Ascending aorta (tissue), 2 donors: ENCODE results near the gene PCBP1. TPM values are rescaled to one million over a fixed set of nuclear protein-coding genes. Genes with fewer than 3 reads are reported as not detected.
"Not testable (repeated sequence)": the region's sequence is repeated elsewhere in the genome, so short reads cannot be mapped to it uniquely, and the experiment has no call there.

ENCODE experiments used
- DNase-seq, 2 donors: peaks; one replicate each; pipeline ENCODE4 v3.0.0-alpha.2; 2019; ENCODE audit warnings: low spot score in 2 of 2
- H3K27ac ChIP-seq, 2 donors: fragments of 200-600 bp; sonication (generic); one replicate each; pipeline ENCODE4 v1.5.1; 2016 to 2017; ENCODE audit warnings: mild to moderate bottlenecking in 1 of 2
- H3K27me3 ChIP-seq: fragments of 200-600 bp; sonication (generic); one replicate; pipeline ENCODE4 v1.5.1; 2017
- H3K36me3 ChIP-seq, 2 donors: fragments of 200-600 bp; sonication (generic); one replicate each; pipeline ENCODE4 v1.5.1; 2016
- H3K4me1 ChIP-seq, 2 donors: fragments of 200-600 bp; sonication (generic); one replicate each; pipeline ENCODE4 v1.5.1; 2016 to 2017; ENCODE audit warnings: mild to moderate bottlenecking in 1 of 2
- H3K4me3 ChIP-seq, 2 donors: fragments of 200-600 bp; sonication (generic); one replicate each; pipeline ENCODE4 v1.5.1; 2016 to 2017; ENCODE audit warnings: mild to moderate bottlenecking in 1 of 2
- H3K9me3 ChIP-seq, 2 donors: fragments of 200-600 bp; sonication (generic); one replicate each; pipeline ENCODE4 v1.5.1; 2016
- intact Hi-C: fragments of 100-400 bp; cut with DNase I; formaldehyde crosslinking; loops from one replicate; pipeline ENCODE4 v1.15.1; 2023
- total RNA-seq: library from RNA; depleted of rRNA; stranded (reverse); fragments of >200 nt; gene quantifications from one replicate; pipeline ENCODE4 v1.1.0, GENCODE V29; 2016
- TF ChIP-seq, protein P1 (sequence below), 3 experiments: fragments of 200-600 bp in 2 of 3; fragments of 450-650 bp in 1 of 3; sonication (generic) in 2 of 3; IDR thresholded peaks; one replicate each; pipeline ENCODE4 v1.5.1; 2016 to 2019; ENCODE audit warnings: antibody characterized with exemption in 3 of 3, mild to moderate bottlenecking in 1 of 3, moderate library complexity in 1 of 3

The PCBP1 gene
- total RNA-seq, 1 donor from 2014 or later = 227 TPM

DNA sequence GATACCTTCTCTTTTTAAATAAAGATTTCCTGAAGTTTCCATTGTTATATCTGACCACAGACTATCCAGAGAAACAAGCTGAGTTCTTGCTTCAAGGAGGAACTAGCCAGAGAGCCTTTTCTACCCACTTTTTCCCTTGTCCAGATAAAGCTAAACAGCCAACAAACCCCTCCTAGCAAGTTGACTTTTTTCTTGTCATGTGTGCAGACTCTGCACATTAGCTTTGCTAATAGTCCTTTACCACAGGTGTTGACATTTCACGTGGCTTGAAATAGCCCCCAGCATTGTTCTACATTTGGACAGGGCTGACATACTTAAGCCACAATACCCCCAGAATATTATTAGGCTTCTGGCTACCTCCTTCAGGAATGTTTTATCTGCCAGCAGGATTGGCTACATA is 40.7 kb downstream of the PCBP1 start:
- intact Hi-C loops = no loop called here

DNA sequence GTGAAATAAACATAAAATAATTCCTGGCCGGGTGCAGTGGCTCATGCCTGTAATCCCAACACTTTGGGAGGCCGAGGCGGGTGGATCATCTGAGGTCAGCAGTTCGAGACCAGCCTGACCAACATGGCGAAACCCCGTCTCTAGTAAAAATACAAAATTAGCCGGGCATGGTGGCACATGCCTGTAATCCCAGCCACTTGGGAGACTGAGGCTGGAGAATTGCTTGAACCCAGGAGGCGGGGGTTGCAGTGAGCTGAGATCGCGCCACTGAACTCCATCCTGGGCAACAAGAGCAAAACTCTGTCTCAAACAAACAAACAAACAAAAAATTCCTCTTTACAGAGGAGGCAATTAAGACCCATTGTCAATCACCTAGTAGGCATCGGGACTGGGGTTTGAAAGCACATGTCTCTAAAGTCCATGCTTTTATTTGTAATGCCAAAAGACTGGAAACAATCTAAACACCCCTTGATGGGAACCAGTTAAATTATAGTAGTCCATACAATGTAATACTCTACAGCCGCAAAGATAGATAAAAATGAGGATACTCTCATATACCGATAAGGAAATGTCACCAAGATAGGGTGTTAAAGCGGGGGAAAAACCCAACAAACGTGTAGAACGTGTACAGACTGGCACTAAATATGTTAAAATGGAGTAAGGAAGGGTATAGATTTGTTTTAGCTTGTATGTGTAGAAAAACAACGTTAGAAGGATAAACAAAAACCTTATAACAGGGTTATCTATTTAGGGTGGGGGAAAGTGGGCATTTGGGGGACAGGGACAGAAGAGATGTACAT is 44.3 kb downstream of the PCBP1 start:
- H3K9me3 ChIP-seq, H3K27me3 ChIP-seq, H3K36me3 ChIP-seq, DNase-seq: not testable (repeated sequence)
- Histone ChIP-seq H3K4me1 (peaks cover 12 to 32% of the 10 kb centered on the region in 2 donors), H3K27ac (peak overlapping the region; percentile 90 to 93), H3K4me3 (peak overlapping the region; percentile 31 to 47)
- intact Hi-C loops = loop anchor here (2.0 kb wide), 1 partner anchor 45 kb away; the partner anchor contains the start of gene PCBP1

More for the DNA sequence above, 40.7 kb downstream of the PCBP1 start:
- DNase-seq = no peak
- Histone ChIP-seq H3K9me3 (no peaks in the 10 kb centered on the region), H3K36me3 (no peaks in the 10 kb centered on the region), H3K4me3 (no peak overlapping the region), H3K27me3 (no peaks in the 10 kb centered on the region), H3K4me1 (peaks cover 10 to 27% of the 10 kb centered on the region in 2 donors), H3K27ac (peak overlapping the region in 1 of 2 donors; percentile 15)
- TF ChIP-seq, protein P1, sequence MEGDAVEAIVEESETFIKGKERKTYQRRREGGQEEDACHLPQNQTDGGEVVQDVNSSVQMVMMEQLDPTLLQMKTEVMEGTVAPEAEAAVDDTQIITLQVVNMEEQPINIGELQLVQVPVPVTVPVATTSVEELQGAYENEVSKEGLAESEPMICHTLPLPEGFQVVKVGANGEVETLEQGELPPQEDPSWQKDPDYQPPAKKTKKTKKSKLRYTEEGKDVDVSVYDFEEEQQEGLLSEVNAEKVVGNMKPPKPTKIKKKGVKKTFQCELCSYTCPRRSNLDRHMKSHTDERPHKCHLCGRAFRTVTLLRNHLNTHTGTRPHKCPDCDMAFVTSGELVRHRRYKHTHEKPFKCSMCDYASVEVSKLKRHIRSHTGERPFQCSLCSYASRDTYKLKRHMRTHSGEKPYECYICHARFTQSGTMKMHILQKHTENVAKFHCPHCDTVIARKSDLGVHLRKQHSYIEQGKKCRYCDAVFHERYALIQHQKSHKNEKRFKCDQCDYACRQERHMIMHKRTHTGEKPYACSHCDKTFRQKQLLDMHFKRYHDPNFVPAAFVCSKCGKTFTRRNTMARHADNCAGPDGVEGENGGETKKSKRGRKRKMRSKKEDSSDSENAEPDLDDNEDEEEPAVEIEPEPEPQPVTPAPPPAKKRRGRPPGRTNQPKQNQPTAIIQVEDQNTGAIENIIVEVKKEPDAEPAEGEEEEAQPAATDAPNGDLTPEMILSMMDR (IDR thresholded peaks at IDR 0.05) = no peak

DNA sequence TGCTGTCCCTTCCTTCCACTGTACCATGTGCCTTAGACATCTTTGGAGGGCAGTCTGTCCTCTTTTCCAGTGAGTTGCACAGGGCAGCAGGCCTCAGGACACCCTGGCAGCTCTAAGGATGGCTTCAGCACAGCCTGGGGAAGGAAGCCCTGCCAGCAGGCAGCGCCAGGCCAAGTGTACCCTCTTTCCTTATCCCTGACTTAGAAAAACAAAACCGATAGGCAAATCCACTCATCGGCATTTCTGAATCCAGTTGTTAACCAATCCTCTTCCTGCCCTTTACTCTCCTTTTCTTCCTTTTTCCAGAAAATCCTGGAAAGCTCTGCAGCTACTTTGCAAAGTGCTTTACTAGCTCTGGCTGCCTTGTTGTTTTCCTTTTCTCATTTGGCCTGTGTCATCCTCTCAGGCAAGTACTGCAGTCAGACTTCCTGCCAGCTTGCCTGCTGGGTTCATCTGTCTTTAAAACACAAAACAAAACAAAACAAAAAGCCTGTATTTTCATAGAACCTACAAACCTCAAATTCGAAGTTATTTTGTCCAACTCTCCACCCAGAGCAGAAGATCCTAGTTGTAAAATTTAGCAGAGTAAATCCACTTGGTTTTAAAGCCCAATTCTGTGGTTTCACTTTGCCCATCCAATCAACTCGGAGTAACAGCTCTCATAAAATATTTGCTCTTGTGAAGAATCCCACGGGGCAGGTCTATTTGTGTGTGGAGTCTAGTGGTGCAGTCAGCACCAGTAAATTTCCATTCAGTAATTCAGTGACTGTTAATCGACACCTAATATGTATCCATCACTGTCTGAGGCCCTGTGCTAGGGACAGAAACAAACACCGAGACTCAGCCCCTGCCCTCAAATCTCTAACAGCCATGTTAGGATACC is 45.2 kb downstream of the PCBP1 start:
- H3K4me3 ChIP-seq = peak overlapping the region; percentile 31 to 47
- H3K27ac ChIP-seq = peak overlapping the region; percentile 90 to 93
- TF ChIP-seq, protein P1 (IDR thresholded peaks at IDR 0.05) = no peak
- H3K4me1 ChIP-seq = peaks cover 12 to 34% of the 10 kb centered on the region in 2 donors
- intact Hi-C loops = loop anchor here (2.0 kb wide), 1 partner anchor 46 kb away; the partner anchor contains the start of gene PCBP1
- no peak for DNase-seq
- no peaks in the 10 kb centered on the region for H3K9me3 ChIP-seq
- no peaks in the 10 kb centered on the region for H3K36me3 ChIP-seq
- no peaks in the 10 kb centered on the region for H3K27me3 ChIP-seq

DNA sequence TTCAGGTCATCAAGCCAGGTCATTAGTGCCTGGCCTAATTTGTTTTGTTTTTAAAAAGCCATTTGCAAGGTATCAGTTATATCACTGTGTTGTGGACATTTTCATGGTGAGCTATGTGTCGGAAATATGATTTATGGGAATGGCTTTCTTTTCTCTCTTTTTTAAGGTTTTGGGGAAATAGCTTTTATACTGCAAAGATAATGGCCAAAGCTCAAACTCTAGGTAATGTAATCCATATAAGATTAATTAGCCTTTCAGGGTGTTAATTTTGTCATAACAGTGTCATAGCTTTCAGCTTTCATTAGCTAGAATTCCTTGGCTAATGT is 45.8 kb downstream of the PCBP1 start:
- intact Hi-C loops = loop anchor here (2.0 kb wide), 1 partner anchor 46 kb away; the partner anchor contains the start of gene PCBP1
- no peak for DNase-seq
- H3K4me1 ChIP-seq = peaks cover 12 to 34% of the 10 kb centered on the region in 2 donors
- no peaks in the 10 kb centered on the region for H3K36me3 ChIP-seq
- no peaks in the 10 kb centered on the region for H3K9me3 ChIP-seq
- peak overlapping the region; percentile 90 to 93 for H3K27ac ChIP-seq
- peak overlapping the region in 1 of 2 donors; percentile 47 for H3K4me3 ChIP-seq
- TF ChIP-seq, protein P1 (IDR thresholded peaks at IDR 0.05) = no peak
- no peaks in the 10 kb centered on the region for H3K27me3 ChIP-seq

DNA sequence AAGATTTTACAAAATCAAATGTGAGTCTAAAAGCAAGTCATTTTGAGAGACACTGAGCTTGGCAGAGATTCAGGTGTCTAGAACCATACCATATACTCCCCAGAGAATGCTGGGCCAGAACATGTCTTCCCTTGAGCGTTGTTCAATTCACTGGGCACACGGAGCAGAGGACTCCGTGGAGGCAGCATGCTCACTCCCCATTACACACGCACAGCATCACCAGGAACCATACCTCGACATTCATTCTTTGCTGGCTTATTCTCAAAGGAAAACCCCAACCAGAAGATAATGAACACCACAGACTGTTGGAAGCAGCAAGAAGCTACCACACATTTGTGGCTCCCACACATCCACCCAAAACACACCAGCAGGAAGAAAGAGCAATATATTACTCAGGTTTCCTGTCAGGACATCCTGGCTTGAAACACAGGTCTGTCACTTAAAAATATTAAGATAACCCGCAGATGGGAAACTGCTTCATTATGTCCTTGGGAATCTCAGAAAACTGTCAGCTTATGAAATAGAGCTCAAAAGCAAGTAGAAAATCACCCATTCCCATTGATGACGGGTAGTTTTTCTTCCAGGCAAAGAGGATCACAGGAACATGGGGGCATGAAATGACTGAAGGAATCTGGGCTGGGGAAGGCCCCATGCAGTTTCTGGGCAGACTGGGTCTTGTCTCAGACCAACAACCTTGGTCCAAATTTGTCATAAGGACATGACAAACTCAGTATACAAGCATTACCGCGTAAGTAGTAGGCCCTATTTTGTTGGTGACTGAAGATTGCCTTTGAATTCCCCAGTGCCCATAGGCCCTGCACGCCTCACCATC is 46.4 kb downstream of the PCBP1 start:
- peak overlapping the region in 1 of 2 donors; percentile 47 for H3K4me3 ChIP-seq
- H3K36me3 ChIP-seq = no peaks in the 10 kb centered on the region
- H3K9me3 ChIP-seq = no peaks in the 10 kb centered on the region
- TF ChIP-seq, protein P1 (IDR thresholded peaks at IDR 0.05) = no peak
- peak overlapping the region; percentile 90 to 93 for H3K27ac ChIP-seq
- intact Hi-C loops = loop anchor here (2.0 kb wide), 1 partner anchor 47 kb away; the partner anchor contains the start of gene PCBP1
- H3K27me3 ChIP-seq = no peaks in the 10 kb centered on the region
- peaks cover 12 to 34% of the 10 kb centered on the region in 2 donors for H3K4me1 ChIP-seq
- DNase-seq = no peak

DNA sequence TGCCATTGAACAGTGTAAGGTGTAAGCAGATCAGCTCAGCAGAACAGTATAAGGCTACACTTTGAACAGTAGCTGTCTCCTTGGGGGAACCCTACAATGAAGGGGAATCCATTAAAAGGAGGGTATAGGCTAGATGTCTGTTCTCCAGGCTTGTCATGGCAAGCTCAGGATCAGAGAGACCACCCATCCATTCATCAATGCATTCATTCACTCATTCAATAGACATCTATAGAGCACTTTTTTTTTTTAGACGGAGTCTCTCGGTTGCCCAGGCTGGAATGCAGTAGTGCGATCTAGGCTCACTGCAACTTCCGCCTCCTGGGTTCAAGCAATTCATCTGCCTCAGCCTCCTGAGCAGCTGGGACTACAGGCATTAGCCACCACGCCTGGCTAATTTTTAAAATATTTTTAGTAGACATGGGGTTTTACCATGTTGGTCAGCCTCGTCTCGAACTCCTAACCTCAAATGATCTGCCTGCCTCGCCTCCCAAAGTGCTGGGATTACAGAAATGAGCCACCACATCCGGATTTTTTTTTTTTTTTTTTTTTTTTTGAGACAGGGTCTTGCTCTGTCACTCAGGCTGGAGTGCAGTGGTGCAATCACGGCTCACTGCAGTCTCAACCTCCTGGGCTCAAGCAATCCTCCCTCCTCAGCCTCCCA is 47.2 kb downstream of the PCBP1 start:
- intact Hi-C loops, H3K4me3 ChIP-seq, H3K27me3 ChIP-seq, DNase-seq, H3K9me3 ChIP-seq, H3K36me3 ChIP-seq: not testable (repeated sequence)
- Histone ChIP-seq H3K27ac (peak overlapping the region; percentile 90 to 93), H3K4me1 (peaks cover 12 to 34% of the 10 kb centered on the region in 2 donors)
